ENCODE results near the gene CDH23. TPM values are rescaled to one million over a fixed set of nuclear protein-coding genes. Genes with fewer than 3 reads are reported as not detected.

Gene CDH23
- total and polyA plus RNA-seq, 2 donors (not counting 1 experiment from before 2014, with no cell fraction given) = 0.37 to 0.89 TPM

GRCh38 chr10:71616817-71617654 is 220.3 kb downstream of the CDH23 start:
- no peak overlapping the region for H3K4me3 ChIP-seq (ENCODE audit: control extremely low read depth in 1 of 5, extremely low read depth in 1 of 5, insufficient read depth in 1 of 5, low read depth in 2 of 5, low read length in 4 of 5)
- Mint-ChIP-seq H3K27ac (no peak overlapping the region), H3K4me1 (peaks cover 5% of the 10 kb centered on the region), H3K9me3 (ENCODE audit: insufficient read depth) (no peaks in the 10 kb centered on the region), H3K27me3 (peaks cover 6% of the 10 kb centered on the region), H3K4me3 (no peak overlapping the region)
- H2AFZ ChIP-seq (ENCODE audit: insufficient read depth, low read depth, low read length, poor library complexity, severe bottlenecking) = no peak overlapping the region
- H4K20me1 ChIP-seq (ENCODE audit: control insufficient read depth, insufficient read depth, low read length, poor library complexity, severe bottlenecking) = no peaks in the 10 kb centered on the region
- WGBS (ENCODE audit: insufficient coverage) = 97% methylated on average over 8 of the region's 12 CpGs
- DNase-seq (no peak), ATAC-seq (ENCODE audit: low read depth) (no peak)
- TF ChIP-seq CTCF (IDR thresholded peaks at IDR 0.05) (no peak), EZH2 (IDR thresholded peaks at IDR 0.05; ENCODE audit: borderline replicate concordance, insufficient read depth, low read depth, low read length, poor library complexity, severe bottlenecking) (no peak)
- intact Hi-C loops (cut with micrococcal nuclease) = no loop called here
- no peak overlapping the region for H3K27ac ChIP-seq (ENCODE audit: low read length in 2 of 2)
- no peaks in the 10 kb centered on the region for H3K9me3 ChIP-seq (ENCODE audit: control extremely low read depth in 1 of 3, control insufficient read depth in 2 of 3, insufficient read depth in 1 of 3, low read length in 2 of 3)
- no peak overlapping the region for H3K4me2 ChIP-seq (replicated peaks; ENCODE audit: low read depth, low read length, poor library complexity, severe bottlenecking)
- peaks cover 0 to 9% (median 0%) of the 10 kb centered on the region in 4 experiments for H3K27me3 ChIP-seq (replicated peaks in 1 of 4; ENCODE audit: control extremely low read depth in 1 of 4, control insufficient read depth in 3 of 4, insufficient read depth in 4 of 4, low read length in 3 of 4)
- ChIA-PET POLR2A (no interaction called here), CTCF (interaction anchor here (0.6 to 1.3 kb wide), 2 partner anchors 9 to 232 kb away, joined by 3 read pairs; no protein-coding TSS in a partner anchor)
- no peaks in the 10 kb centered on the region for H3K79me2 ChIP-seq (ENCODE audit: control insufficient read depth, insufficient read depth, low read length)
- no peak overlapping the region for H3K9ac ChIP-seq (ENCODE audit: low read length)
- H3K4me1 ChIP-seq (ENCODE audit: control insufficient read depth in 2 of 2, insufficient read depth in 2 of 2, low read length in 2 of 2) = peaks cover 0 to 9% of the 10 kb centered on the region in 2 donors
- H3K36me3 ChIP-seq (replicated peaks in 1 of 2; ENCODE audit: control extremely low read depth in 1 of 2, control insufficient read depth in 1 of 2, extremely low read depth in 1 of 2, insufficient read depth in 2 of 2, low read length in 1 of 2) = no peaks in the 10 kb centered on the region

- ChIA-PET POLR2A (no interaction called here), CTCF (interaction anchor here (1.7 kb wide), 1 partner anchor 9 kb away, joined by 4 read pairs; no protein-coding TSS in a partner anchor)
- DNase-seq = no peak
- Mint-ChIP-seq H3K4me1 (peaks cover 7% of the 10 kb centered on the region), H3K4me3 (no peak overlapping the region), H3K27me3 (peaks cover 10% of the 10 kb centered on the region), H3K27ac (no peak overlapping the region), H3K9me3 (ENCODE audit: insufficient read depth) (no peaks in the 10 kb centered on the region)
- Histone ChIP-seq H3K36me3 (replicated peaks in 1 of 2; ENCODE audit: control extremely low read depth in 1 of 2, control insufficient read depth in 1 of 2, extremely low read depth in 1 of 2, insufficient read depth in 2 of 2, low read length in 1 of 2) (no peaks in the 10 kb centered on the region), H4K20me1 (ENCODE audit: control insufficient read depth, insufficient read depth, low read length, poor library complexity, severe bottlenecking) (no peaks in the 10 kb centered on the region), H2AFZ (ENCODE audit: insufficient read depth, low read depth, low read length, poor library complexity, severe bottlenecking) (no peak overlapping the region), H3K9ac (ENCODE audit: low read length) (no peak overlapping the region), H3K27me3 (replicated peaks in 1 of 4; ENCODE audit: control extremely low read depth in 1 of 4, control insufficient read depth in 3 of 4, insufficient read depth in 4 of 4, low read length in 3 of 4) (peaks cover 0 to 6% (median 0%) of the 10 kb centered on the region in 4 experiments), H3K4me1 (ENCODE audit: control insufficient read depth in 2 of 2, insufficient read depth in 2 of 2, low read length in 2 of 2) (peaks cover 0 to 11% of the 10 kb centered on the region in 2 donors), H3K79me2 (ENCODE audit: control insufficient read depth, insufficient read depth, low read length) (no peaks in the 10 kb centered on the region), H3K4me2 (replicated peaks; ENCODE audit: low read depth, low read length, poor library complexity, severe bottlenecking) (no peak overlapping the region), H3K27ac (ENCODE audit: low read length in 2 of 2) (no peak overlapping the region), H3K4me3 (ENCODE audit: control extremely low read depth in 1 of 5, extremely low read depth in 1 of 5, insufficient read depth in 1 of 5, low read depth in 2 of 5, low read length in 4 of 5) (no peak overlapping the region), H3K9me3 (ENCODE audit: control extremely low read depth in 1 of 3, control insufficient read depth in 2 of 3, insufficient read depth in 1 of 3, low read length in 2 of 3) (no peaks in the 10 kb centered on the region)
- intact Hi-C loops (cut with micrococcal nuclease) = no loop called here
- TF ChIP-seq EZH2 (IDR thresholded peaks at IDR 0.05; ENCODE audit: borderline replicate concordance, insufficient read depth, low read depth, low read length, poor library complexity, severe bottlenecking) (no peak), CTCF (IDR thresholded peaks at IDR 0.05) (no peak)
- 96% methylated on average over 4 of the region's 6 CpGs for WGBS (ENCODE audit: insufficient coverage)
- ATAC-seq (ENCODE audit: low read depth) = no peak
Measured at GRCh38 chr10:71618176-71618575, 221.5 kb downstream of the CDH23 start.
